Amygdala (tissue), 56 donors: ENCODE results near the gene DLAT.
"Not testable (repeated sequence)": the region's sequence is repeated elsewhere in the genome, so short reads cannot be mapped to it uniquely, and the experiment has no call there.

Source experiments
- DNase-seq, 56 donors: peaks; one replicate each; lab custom pipeline; 2025; lab: John Stamatoyannopoulos, UW

DLAT gene

GRCh38 chr11:112002491-112003216 lies 22.6 kb upstream of the DLAT start:
- no peak for DNase-seq

DNA sequence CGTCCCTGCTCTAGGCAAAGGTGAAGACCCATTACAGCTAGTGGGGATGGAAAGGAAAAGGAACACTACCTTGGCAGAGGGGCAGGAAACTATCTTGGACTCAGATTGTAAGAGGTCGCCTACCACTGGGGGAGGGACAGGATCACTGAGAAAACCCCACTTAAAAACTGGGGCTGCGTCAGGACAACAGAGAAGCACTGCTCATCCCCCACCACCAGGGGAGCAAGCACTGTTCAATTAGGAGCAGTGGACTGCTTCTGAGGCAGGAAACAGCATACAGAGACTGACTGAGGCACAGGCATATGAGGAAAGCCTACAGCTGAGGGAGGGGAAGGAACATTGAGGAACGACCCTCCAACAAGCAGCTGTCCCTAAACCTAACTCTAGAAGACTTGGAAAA lies 20.8 kb upstream of the DLAT start:
- no peak for DNase-seq

GRCh38 chr11:112005422-112006094 lies 19.6 kb upstream of the DLAT start:
- DNase-seq: no peak

GRCh38 chr11:112006095-112006441 lies 19.1 kb upstream of the DLAT start:
- not testable (repeated sequence) for DNase-seq

DNA sequence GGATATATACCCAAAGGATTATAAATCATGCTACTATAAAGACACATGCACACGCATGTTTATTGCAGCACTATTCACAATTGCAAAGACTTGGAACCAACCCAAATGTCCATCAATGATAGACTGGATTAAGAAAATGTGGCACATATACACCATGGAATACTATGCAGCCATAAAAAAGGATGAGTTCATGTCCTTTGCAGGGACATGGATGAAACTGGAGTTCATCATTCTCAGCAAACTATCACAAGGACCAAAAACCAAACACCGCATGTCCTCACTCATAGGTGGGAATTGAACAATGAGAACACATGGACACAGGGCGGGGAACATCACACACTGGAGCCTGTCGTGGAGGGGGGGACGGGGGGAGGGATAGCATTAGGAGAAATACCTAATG lies 13.8 kb upstream of the DLAT start:
- not testable (repeated sequence) for DNase-seq

DNA sequence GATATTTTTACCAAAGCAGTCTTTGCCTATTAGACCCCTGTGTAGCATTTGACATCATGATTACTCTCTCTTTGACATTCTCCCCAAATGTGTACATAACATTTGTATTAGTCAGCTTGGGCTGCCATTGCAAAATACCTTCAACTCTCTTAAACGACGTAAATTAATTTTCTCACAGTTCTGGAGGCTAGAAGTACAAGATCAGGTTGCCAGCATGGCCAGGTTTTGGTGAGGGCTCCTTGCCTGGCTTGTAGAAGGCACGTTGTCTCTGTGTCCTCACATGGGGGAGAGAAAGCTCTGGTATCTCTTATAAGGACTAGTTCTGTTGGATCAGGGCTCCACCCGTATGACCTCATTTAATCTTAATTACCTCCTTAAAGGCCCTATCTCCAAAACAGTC lies 12.3 kb upstream of the DLAT start:
- no peak for DNase-seq

DNA sequence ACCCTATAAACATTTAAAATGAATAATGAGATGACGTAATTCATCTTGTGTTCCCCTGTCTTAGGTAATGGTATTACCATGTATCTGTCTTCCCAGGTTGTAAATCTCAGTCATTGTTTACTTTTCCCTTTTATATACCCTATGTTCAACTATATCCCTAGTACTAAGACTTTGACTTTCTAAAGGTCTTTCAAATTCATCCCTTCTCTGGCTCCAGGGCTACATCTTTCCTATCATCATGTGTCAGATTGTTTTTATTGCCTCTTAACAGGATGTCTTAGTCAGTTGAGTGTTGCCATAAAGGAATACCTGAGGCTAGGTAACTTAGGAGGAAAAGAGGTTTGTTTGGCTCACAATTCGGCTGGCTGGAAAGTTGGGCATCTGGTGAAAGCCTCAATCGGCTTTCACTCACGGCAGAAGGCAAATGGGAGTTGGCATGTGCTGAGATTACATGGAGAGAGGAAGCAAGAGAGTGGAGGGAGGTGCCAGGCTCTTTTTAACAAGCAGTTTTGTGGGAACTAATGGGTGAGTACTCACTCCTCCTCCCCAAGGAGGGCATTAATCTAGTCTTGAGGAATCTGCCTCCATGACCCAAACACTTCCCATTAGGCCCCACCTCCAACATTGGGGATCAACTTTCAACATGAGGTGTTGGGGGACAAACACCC lies 11.6 kb upstream of the DLAT start:
- no peak for DNase-seq

- no peak for DNase-seq
These were observed 9.0 kb upstream of the DLAT start for GRCh38 chr11:112016088-112016764.

GRCh38 chr11:112016765-112017376 lies 8.3 kb upstream of the DLAT start:
- DNase-seq: no peak

DNA sequence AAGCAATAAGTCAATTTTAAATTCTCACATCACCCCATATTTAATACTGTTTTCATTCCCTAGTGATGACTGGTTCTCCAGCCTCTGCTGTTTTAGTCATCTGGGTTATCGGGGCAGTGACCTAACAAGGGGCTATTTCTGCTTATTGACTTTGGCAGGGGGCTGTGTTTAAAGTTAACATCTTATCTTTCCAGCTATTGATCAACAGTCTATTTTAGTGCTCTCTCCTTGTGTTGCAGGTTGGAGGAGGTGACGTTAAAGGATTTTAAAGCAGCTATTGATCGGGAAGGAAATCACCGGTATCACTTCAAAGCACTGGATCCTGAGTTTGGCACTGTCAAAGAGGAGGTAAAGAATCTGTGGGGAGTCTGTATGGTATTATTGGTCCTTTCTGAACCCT lies 7.7 kb upstream of the DLAT start:
- no peak for DNase-seq

DNA sequence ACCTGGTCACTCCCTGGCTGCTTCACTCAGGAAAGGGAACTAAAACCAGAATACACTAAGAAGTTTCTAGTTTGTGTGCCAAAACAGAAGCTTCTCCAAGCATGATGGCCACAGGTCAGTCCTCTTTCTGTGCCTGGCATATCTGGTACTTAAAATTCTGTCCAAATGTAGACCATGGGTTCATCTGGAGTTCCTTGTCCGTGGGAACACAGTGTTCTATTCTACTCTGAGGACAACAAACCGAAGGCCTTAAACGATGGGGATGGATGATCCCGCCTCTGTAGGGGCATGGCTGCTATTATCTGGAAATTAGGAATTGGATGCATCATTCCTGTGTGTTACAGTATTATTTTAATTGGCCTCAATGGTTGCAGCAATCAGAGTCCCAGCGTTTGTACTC lies 6.1 kb upstream of the DLAT start:
- DNase-seq: no peak

DNA sequence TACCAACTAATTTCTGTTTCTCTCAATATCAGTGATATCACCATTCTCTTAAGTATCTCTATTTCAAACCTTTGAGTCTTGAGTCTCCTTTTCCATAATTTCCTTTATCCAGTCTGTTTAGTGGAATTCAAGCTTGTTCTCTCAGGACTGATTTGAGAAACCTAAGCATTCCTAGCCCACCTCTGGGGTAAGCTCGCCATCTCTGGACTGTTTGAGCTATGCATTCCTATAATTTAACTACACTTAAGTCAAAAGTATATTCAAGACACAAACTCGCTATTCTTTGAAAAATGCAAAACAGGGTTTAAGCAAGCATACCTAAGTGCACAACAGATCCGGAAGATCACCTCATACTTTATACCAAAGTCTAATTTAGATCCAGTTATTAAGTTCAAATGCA lies 2.1 kb upstream of the DLAT start:
- no peak for DNase-seq

DNA sequence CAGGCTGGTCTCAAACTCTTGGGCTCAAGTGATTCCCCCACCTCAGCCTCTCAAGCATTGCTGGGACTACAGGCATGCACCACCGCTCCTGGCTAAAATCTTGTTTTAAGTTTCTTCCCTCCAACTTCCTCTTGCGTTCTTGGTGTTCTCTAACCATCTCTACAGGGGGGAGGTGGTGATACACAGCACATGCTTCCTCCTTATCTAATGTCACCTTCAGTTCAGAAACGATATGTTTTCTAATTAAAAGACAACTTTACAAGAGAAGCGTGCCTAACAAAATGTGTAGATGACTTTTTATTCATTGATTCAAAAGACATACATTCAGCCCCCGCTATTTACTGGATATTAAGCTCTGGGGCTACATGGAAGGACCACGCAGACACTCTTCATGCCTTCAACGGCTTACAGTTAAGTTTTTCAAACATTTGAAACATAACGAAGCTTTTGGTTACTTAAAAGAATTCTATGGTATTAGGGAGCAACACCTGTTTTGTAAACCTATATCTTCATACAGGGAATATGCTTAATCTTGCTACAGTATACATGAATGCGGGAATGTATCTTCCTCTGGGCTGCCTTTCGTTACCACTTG lies 933 bp upstream of the DLAT start:
- DNase-seq: no peak

- peak in 2 of 56 donors; percentile 30 to 44 for DNase-seq
These were observed 499 bp downstream of the DLAT start for GRCh38 chr11:112025707-112026106.

DNA sequence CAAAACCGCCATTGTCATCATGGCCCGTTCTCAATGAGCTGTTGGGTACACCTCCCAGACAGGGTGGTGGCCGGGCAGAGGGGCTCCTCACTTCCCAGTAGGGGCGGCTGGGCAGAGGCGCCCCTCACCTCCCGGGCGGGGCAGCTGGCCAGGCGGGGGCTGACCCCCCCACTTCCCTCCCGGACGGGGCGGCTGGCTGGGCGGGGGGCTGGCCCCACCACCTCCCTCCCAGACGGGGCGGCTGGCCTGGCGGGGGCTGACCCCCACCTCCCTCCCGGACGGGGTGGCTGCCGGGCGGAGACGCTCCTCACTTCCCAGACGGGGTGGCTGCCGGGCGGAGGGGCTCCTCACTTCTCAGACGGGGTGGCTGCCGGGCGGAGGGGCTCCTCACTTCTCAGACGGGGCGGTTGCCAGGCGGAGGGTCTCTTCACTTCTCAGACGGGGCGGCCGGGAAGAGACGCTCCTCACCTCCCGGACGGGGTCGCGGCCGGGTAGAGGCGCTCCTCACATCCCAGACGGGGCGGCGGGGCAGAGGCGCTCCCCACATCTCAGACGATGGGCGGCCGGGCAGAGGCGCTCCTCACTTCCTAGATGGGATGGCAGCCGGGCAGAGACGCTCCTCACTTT lies 1.7 kb downstream of the DLAT start:
- not testable (repeated sequence) for DNase-seq

GRCh38 chr11:112029460-112029859 lies 4.3 kb downstream of the DLAT start:
- DNase-seq: no peak

- DNase-seq: no peak
These were observed 8.7 kb downstream of the DLAT start for GRCh38 chr11:112033902-112034301.

DNA sequence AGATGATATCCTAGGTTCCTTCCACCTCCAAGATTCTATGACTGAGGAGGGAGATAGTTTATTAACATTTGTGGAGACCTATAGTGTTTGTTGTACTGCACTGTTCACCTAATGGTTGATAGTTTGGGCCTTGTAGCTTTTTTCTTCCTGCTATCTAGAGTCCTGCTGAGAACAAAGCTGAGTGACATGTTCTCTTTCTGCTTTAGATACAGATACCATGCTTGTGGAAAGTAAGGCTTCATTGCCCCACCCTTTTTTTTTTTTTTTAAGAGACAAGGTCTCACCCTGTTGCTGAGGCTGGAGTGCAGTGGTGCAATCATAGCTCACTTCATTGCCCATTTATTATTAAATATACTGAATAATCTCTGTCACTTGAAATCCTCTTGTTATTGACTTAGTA lies 12.3 kb downstream of the DLAT start:
- DNase-seq: no peak

DNA sequence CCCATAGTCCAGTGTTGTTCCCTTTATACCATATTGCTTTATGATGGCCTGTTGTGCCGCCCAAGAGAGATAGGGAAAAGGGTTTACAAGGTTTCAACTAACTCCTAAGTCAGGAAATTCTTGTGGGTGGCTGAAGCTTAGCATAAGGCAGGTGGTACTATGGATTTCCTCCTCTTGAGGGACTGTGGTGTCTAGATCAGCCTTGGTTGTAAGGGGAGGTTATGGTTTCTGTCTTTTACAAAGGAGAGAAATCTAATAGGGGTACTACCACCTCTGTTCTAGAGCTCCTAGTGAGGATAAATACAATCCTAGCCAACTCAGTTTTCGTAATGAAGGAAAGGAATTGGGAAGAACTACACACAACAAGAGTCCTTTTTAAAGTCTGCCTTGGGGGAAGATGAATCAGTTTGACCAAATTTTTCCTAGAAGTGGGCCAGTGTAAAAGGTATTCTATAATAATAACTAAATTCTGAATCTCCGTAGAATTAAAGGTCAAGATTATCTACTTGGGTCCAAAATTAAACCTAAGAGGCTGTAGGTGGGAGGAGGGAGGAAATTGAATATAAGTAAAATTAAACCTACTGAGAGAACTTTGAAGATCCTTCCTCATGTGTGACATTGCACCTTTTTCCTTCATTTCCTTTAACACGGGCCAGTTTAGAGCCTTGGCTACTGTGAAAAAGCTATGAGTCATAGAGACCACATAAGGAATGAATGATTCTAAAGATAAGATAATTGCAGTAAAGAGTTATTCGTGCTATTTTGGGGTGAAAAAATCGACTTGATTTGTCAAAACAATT lies 17.2 kb downstream of the DLAT start:
- DNase-seq: no peak
